ENCODE measurements around the gene WNK1.

WNK1 gene

DNA sequence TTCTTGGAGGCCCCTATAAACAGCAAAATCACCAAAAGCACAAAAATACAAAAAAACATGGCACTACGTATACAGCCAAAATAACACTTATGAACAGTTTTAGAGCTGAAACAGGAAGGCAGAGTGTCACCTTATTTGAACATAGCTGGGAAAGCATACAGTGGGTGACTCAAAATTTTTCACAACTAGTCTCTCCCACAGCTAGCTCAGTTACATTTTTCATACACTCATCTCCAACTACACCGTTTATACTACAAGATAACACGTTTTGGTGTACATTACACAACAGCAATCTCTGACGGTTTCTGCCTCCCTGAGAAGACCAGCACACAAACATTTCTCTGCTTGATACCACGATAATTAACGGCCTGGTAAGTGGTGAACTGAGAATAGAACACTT, 194.3 kb downstream of the WNK1 start:
- FAIRE-seq (no peak), DNase-seq (ENCODE audit: low spot score) (no peak)

- FAIRE-seq = no peak
Measured at GRCh38 chr12:948238-948637, 195.9 kb downstream of the WNK1 start.

DNA sequence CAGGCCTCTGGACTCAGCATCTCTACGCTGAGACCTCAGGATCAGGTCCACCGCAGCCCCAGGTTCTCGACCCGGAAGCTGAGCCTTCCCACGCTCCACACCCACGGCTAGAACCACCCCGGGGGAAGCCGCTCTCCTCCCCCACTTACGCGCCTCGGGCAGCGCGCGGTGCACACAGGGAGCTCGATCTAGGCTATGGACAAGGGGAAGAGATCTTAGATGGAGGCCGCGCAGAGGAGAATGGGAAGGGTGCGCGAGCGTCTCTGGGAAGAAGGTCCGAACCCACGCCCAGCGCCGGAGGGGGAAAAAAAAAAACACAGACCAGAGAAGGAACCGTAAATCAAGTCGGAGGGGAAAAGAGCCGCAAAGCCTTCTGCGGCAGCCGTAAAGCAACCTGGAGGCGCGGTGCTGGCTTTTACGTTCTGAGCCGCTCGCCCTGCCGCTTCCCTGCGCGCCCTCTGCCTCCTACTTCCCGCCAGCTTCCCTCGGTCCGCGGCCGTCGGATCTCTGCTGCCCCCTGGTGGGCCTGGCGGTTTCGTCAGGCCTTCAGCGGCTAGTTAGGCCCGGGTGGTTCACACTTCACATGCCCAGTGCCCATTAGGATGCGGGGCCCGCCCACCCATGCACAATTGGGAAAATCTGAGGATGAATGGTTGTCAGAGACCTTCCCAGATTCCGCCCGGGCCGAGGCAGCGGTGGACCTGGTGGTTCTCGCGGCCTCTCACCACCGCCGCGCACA, 197.2 kb downstream of the WNK1 start, which contains the start of gene RAD52:
Gene RAD52 (minus strand): TSS at position 242 of the 739 bp plus-strand sequence. CDS start 16,636 bp downstream, outside the sequence.
- peak; percentile 81 for FAIRE-seq

More at GRCh38 chr12:948238-948637, 195.9 kb downstream of the WNK1 start:
- no peak for DNase-seq (ENCODE audit: low spot score)

GRCh38 chr12:951176-951575, 198.8 kb downstream of the WNK1 start:
- DNase-seq (ENCODE audit: low spot score) = no peak
- no peak for FAIRE-seq

More for the DNA sequence above, 197.2 kb downstream of the WNK1 start, which contains the start of gene RAD52:
- peak; percentile 98 for DNase-seq (ENCODE audit: low spot score)

- DNase-seq (ENCODE audit: low spot score) (peak; percentile 16), FAIRE-seq (peak; percentile 35)
Measured at GRCh38 chr12:953776-954175, 201.4 kb downstream of the WNK1 start.

DNA sequence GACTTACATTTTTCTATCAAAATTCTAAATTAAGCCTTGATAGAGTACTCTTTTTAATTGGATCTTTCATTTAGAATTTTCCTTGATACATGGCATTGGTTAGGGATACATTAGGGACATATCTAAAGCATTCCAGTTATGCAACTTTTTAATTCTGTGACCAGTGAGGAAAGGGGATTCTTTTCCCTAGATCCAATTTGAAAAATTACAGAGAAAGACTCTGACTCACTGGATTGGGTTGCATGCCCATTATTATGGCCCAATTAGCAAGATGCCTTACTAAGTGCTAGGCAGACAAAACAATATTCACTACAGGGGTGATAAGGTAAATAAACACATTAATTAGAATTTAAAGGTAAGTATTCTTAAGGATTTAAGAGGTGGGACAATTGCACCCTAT, 202.4 kb downstream of the WNK1 start:
- no peak for FAIRE-seq

DNA sequence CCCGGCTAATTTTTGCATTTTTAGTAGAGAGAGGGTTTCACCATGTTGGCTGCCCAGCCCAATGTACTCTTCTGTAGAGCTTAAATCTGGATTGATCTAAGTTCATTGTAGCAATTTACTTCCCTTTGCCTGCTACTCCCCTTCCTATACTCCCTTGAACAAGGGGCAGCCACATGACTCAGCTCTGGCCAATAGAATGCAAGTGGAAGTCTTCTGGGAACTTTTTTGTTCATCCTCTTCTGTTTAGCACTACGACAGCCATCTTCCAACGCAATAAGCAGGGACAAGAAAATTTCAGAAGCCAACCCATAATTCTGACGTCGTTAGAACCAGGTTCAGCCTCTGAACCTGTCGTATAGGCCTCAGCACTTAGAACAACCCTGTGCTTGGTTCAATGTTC, 203.6 kb downstream of the WNK1 start:
- FAIRE-seq = no peak
- DNase-seq (ENCODE audit: low spot score) = no peak

More for the DNA sequence above, 202.4 kb downstream of the WNK1 start:
- no peak for DNase-seq (ENCODE audit: low spot score)

DNA sequence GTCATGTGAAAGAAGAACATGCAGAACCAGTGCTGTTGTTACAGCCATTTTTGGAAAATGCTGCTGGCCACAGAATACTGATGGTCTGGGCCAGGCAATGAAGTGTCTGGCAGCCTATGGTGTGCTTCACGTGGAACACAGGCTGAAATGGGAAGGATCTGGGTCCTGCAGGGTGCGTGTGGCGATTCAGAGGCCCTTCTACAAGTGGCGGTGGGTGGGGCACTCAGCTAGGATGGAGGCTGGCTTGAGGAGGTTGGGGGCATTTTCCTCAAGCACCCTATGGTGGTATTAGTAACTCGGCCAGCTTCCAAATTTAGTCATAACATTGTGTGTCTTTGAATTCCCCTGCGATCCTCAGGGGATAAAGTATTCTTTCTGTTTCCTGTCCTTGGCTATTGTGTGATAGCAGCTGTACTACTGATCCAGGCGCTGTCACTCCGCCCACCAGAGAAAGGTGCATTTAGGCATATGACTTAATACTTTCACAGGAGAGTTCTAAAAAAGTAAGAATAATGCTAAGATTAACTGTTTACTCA, 206.3 kb downstream of the WNK1 start:
- DNase-seq (ENCODE audit: low spot score) (no peak), FAIRE-seq (no peak)

Data from urothelium cell line (cell line).